ENCODE measurements around the gene GALK1.

DNA sequence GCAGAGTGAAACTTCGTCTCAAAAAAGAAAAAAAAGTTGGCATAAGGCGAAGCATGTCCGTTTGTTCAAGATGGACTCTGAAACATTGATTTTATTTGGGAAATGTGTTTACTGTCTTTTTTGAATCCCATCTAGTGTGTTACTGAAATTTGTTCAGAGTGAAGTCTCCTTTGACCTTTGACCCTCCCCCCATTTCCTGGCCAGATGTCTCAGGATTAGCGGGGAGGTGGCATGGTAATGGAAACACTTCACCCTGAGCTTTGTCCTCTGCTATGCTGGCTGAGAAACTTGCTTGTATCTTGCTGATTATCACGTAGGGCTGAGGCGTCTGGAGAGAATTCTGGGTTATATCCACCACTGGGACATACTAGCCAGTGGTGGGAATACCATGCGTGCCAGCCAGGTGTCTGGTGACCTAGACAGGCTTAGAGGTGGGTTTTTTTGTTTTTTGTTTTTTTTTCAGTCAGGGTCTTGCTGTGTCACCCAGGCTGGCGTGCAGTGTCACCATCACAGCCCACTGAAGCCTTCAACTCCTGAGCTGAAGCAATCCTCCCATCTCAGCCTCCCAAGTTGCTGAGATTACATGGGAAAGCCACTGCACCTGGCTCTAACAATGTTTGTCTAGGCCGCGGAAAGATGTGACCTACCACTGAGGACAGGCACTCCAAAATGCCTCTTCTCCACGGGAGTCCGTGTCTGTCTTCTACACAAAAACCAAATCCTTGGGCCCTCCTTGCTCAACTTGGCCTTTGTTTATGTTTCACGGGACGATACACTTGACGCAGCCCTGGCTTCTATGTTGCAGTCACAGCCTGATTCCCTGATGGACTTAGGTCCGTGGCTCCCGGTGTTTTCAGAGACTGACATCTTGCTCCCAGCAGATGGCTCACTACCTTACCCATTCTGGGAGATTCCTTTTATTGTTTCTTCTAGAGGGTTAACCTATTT is 6.6 kb upstream of the GALK1 start:
- TF ChIP-seq ZFP3 (CRISPR knock-in tag; IDR thresholded peaks at IDR 0.05) (no peak), ZNF70 (CRISPR knock-in tag; IDR thresholded peaks at IDR 0.05) (no peak), ESRRG (CRISPR knock-in tag; IDR thresholded peaks at IDR 0.05) (no peak)

Data from SK-N-SH treated with all-trans-retinoic acid at 6 μM for 48 hours (cell line).